ENCODE results near the gene P2RX7.

DNA sequence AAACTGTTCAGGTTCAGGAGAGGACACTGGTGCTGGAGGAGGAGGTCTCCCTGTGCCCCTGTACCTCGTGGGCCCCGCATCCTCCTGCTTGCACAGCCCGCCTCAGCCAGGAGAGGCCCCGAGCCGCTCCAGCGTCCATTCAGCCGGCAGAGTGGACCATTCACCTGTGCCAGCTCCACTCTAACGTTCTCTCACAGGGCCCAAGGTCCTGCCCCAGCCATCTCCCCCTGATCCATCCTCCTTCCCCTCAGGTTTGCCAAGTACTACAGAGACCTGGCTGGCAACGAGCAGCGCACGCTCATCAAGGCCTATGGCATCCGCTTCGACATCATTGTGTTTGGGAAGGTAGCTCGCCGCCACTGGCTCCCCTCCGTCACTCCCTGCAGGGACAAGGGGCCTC is 99.5 kb downstream of the P2RX7 start:
- TF ChIP-seq CTCF (conservative IDR thresholded peaks at IDR 0.05; ENCODE audit: low read length) (no peak), EZH2phosphoT487 (IDR thresholded peaks at IDR 0.05; ENCODE audit: borderline replicate concordance, low read depth, low read length) (no peak)
